Activated CD8-positive, alpha-beta memory T cell treated with anti-CD3 and anti-CD28 coated beads for 48 hours (primary cell): Measurements from ENCODE around the gene AXIN1.
"Not testable (repeated sequence)": the region's sequence is repeated elsewhere in the genome, so short reads cannot be mapped to it uniquely, and the experiment has no call there.

Source experiments
- DNase-seq, 3 experiments: peaks; one replicate each; pipeline ENCODE4 v3.0.0-alpha.2; 2020; ENCODE audit warnings: low read depth in 2 of 3, low spot score in 2 of 3

AXIN1 gene

GRCh38 chr16:270381-271255 is 81.9 kb downstream of the AXIN1 start:
- no peak for DNase-seq

GRCh38 chr16:269061-269796 is 83.3 kb downstream of the AXIN1 start:
- DNase-seq, result no peak

GRCh38 chr16:268141-269053 is 84.1 kb downstream of the AXIN1 start:
- DNase-seq, result no peak

GRCh38 chr16:267562-267961 is 85.0 kb downstream of the AXIN1 start:
- DNase-seq, result not testable (repeated sequence)

GRCh38 chr16:266258-267164 is 86.0 kb downstream of the AXIN1 start:
- DNase-seq, result no peak

- no peak for DNase-seq
These were observed 86.8 kb downstream of the AXIN1 start for GRCh38 chr16:265711-266110.

GRCh38 chr16:265002-265529 is 87.5 kb downstream of the AXIN1 start:
- DNase-seq, result no peak

- no peak for DNase-seq
These were observed 88.0 kb downstream of the AXIN1 start for GRCh38 chr16:264440-264951.

GRCh38 chr16:263944-264343 is 88.6 kb downstream of the AXIN1 start:
- DNase-seq, result no peak

GRCh38 chr16:263182-263774 is 89.2 kb downstream of the AXIN1 start:
- DNase-seq, result no peak

- DNase-seq, result no peak
These were observed 90.3 kb downstream of the AXIN1 start for GRCh38 chr16:262121-262745.

GRCh38 chr16:261031-261691 is 91.4 kb downstream of the AXIN1 start:
- DNase-seq, result no peak

- no peak for DNase-seq
These were observed 92.2 kb downstream of the AXIN1 start for GRCh38 chr16:260326-260725.

- no peak for DNase-seq
These were observed 92.7 kb downstream of the AXIN1 start for GRCh38 chr16:259814-260253.

- DNase-seq, result no peak
These were observed 93.3 kb downstream of the AXIN1 start for GRCh38 chr16:259226-259625.

- not testable (repeated sequence) for DNase-seq
These were observed 94.4 kb downstream of the AXIN1 start for GRCh38 chr16:258091-258490.

GRCh38 chr16:255183-255582 is 97.3 kb downstream of the AXIN1 start:
- no peak for DNase-seq

- DNase-seq, result no peak
These were observed 98.1 kb downstream of the AXIN1 start for GRCh38 chr16:254461-254860.
